Heart right ventricle (tissue), 16 donors: ENCODE data around the gene TPCN1. TPM values are rescaled to one million over a fixed set of nuclear protein-coding genes. Genes with fewer than 3 reads are reported as not detected.

Source experiments
- ATAC-seq, 8 donors: fragments of 200-7000 bp; cut with Tn5 transposase; one replicate each; pipeline ENCODE4 v1.9.1; 2020; ENCODE audit warnings: mild to moderate bottlenecking in 8 of 8, moderate library complexity in 8 of 8, moderate number of reproducible peaks in 1 of 8
- DNase-seq, 2 donors: peaks; one replicate each; pipeline ENCODE4 v3.0.0-alpha.2; 2020
- H3K27ac ChIP-seq, 10 donors: fragments of 200-600 bp; sonication (generic) in 2 of 10; one replicate each; pipeline versions ENCODE4 v1.5.0 to v1.8.0; 2020 to 2022; ENCODE audit warnings: mild to moderate bottlenecking in 3 of 10
- H3K27me3 ChIP-seq, 7 donors: fragments of 200-600 bp; one replicate each; pipeline ENCODE4 v1.8.0; 2021 to 2022; ENCODE audit warnings: mild to moderate bottlenecking in 2 of 7
- H3K36me3 ChIP-seq, 9 donors: fragments of 200-600 bp; sonication (generic) in 1 of 9; one replicate each; pipeline versions ENCODE4 v1.5.0 to v1.8.0; 2020 to 2022; ENCODE audit warnings: mild to moderate bottlenecking in 2 of 9
- H3K4me1 ChIP-seq, 9 donors: fragments of 200-600 bp; sonication (generic) in 1 of 9; one replicate each; pipeline versions ENCODE4 v1.5.0 to v1.8.0; 2020 to 2022; ENCODE audit warnings: mild to moderate bottlenecking in 4 of 9
- H3K4me3 ChIP-seq, 10 donors: fragments of 200-600 bp; sonication (generic) in 2 of 10; one replicate each; pipeline versions ENCODE4 v1.5.0 to v1.8.0; 2020 to 2022; ENCODE audit warnings: mild to moderate bottlenecking in 7 of 10, moderate library complexity in 2 of 10
- H3K9me3 ChIP-seq, 11 donors: fragments of 200-600 bp in 10 of 11; sonication (generic) in 2 of 11; one replicate each; pipeline versions ENCODE4 v1.5.0 to v1.8.0; 2013 to 2022; ENCODE audit warnings: mild to moderate bottlenecking in 2 of 11, control low read depth in 1 of 11, moderate library complexity in 1 of 11
- CTCF ChIP-seq, 9 donors: fragments of 200-600 bp; sonication (generic) in 2 of 9; IDR thresholded peaks; one replicate each; pipeline versions ENCODE4 v1.5.0 to v1.8.0; 2021 to 2022; ENCODE audit warnings: antibody characterized with exemption in 9 of 9, mild to moderate bottlenecking in 5 of 9, moderate library complexity in 1 of 9
- WGBS, 2 donors: extraction: QIAGEN DNeasy Blood & Tissue Kit; methylation state at CpG; one replicate each; pipeline ENCODE4 v1.1.7; 2013; ENCODE audit warnings: inconsistent platforms in 1 of 2; 5-methylcytosine and 5-hydroxymethylcytosine counted together
- intact Hi-C, 10 donors: fragments of 100-400 bp; cut with DNase I; formaldehyde crosslinking; loops; one replicate each; pipeline versions ENCODE4 v1.11.1 to v1.14.2; 2022
- polyA plus RNA-seq, 2 donors: library from polyadenylated mRNA; stranded (reverse); fragments of 200-250 nt; gene quantifications; one replicate each; pipeline ENCODE4 v1.2.3, GENCODE V29; 2013
- total RNA-seq, 10 donors: library from RNA; stranded (reverse); fragmentation: NEBNext Ultra II Directional in 3 of 10; extraction: Animal tissue kit (Norgen Biotek cat#: 25700) in 3 of 10; gene quantifications; one replicate each; pipeline versions ENCODE4 v1.2.1 to v1.2.4, GENCODE V29; 2021 to 2023
- donor health status: Arrhythmogenic right ventricular cardiomyopathy.
- donor health status: ischemic (EF 13 %, LVEDD 7.1; RV severe dilation, severe dysfunction).
- donor health status: healthy with polysubstance abuse.
- donor health status: DM: no; HTN: yes; CAD: no.
- donor health status: DM: no; HTN: no; CAD: no.
- donor health status: ischemic (EF 25% LVEDD 6.9; RV normal size, moderate dysfunction).
- donor health status: ischemic (EF 25% LVEDD 5.7; RV mildly dilated, moderate dysfunction).
- donor health status: healthy.
- donor health status: DM: yes; HTN: yes; CAD: no.
- donor health status: Ischemic cardiomyopathy.
- donor health status: ischemic (EF 35%, LVEDD 5.7; RV mildly dilated, moderate dysfunction).
- donor health status: nonischemic (EF 11% LVEDD 7.7; RV severe dilation, severe dysfunction).
- donor health status: DM: yes; HTN: yes; CAD: no.
- donor health status: PGD.
- donor health status: ischemic (EF 29% LVEDD 5.4; RV normal size, mild dysfunction).
- donor health status: nonischemic (EF 23%, LVEDD 6.1; RV moderate dilation, normal function).

Gene TPCN1
- total and polyA plus RNA-seq, 12 donors: 16.4 to 163 (median 127) TPM

GRCh38 chr12:113287146-113287898 lies 66.1 kb downstream of the TPCN1 start:
- ATAC-seq: peak in 1 of 8 donors; percentile 7
- no peak overlapping the region for H3K4me3 ChIP-seq
- TF ChIP-seq CTCF (IDR thresholded peaks at IDR 0.05): no peak
- 95 to 96% methylated on average over 21 of the region's 21 CpGs for WGBS, 2 donors
- intact Hi-C loops: no loop called here
- DNase-seq: no peak
- H3K27ac ChIP-seq: no peak overlapping the region
- H3K4me1 ChIP-seq: peaks cover 0 to 15% (median 4%) of the 10 kb centered on the region in 9 donors
- no peaks in the 10 kb centered on the region for H3K9me3 ChIP-seq
- peaks cover 0 to 100% (median 92%) of the 10 kb centered on the region in 9 donors for H3K36me3 ChIP-seq
- H3K27me3 ChIP-seq: no peaks in the 10 kb centered on the region

- 95% methylated on average over 19 of the region's 19 CpGs for WGBS, 2 donors
- H3K27ac ChIP-seq: no peak overlapping the region
- TF ChIP-seq CTCF (IDR thresholded peaks at IDR 0.05): no peak
- peaks cover 0 to 100% (median 93%) of the 10 kb centered on the region in 9 donors for H3K36me3 ChIP-seq
- intact Hi-C loops: no loop called here
- ATAC-seq: peak in 1 of 8 donors; percentile 6
- DNase-seq: no peak
- no peak overlapping the region for H3K4me3 ChIP-seq
- peaks cover 0 to 15% (median 4%) of the 10 kb centered on the region in 9 donors for H3K4me1 ChIP-seq
- H3K9me3 ChIP-seq: no peaks in the 10 kb centered on the region
- no peaks in the 10 kb centered on the region for H3K27me3 ChIP-seq
Measured at GRCh38 chr12:113287899-113288282, 66.6 kb downstream of the TPCN1 start.

- Histone ChIP-seq H3K27me3 (no peaks in the 10 kb centered on the region), H3K9me3 (no peaks in the 10 kb centered on the region), H3K27ac (peak overlapping the region in 1 of 10 donors; percentile 33), H3K36me3 (peaks cover 0 to 100% (median 94%) of the 10 kb centered on the region in 9 donors), H3K4me1 (peaks cover 0 to 20% (median 4%) of the 10 kb centered on the region in 9 donors), H3K4me3 (no peak overlapping the region)
- ATAC-seq (no peak), DNase-seq (no peak)
- intact Hi-C loops: no loop called here
- 81 to 83% methylated on average over 2 of the region's 2 CpGs for WGBS, 2 donors
- TF ChIP-seq CTCF (IDR thresholded peaks at IDR 0.05): no peak
Measured at GRCh38 chr12:113289361-113289760, 68.1 kb downstream of the TPCN1 start.

- intact Hi-C loops: no loop called here
- H3K27ac ChIP-seq: no peak overlapping the region
- ATAC-seq (no peak), DNase-seq (no peak)
- peaks cover 0 to 100% (median 92%) of the 10 kb centered on the region in 9 donors for H3K36me3 ChIP-seq
- no peaks in the 10 kb centered on the region for H3K9me3 ChIP-seq
- 93 to 98% methylated on average over 5 of the region's 5 CpGs for WGBS, 2 donors
- no peak for TF ChIP-seq CTCF (IDR thresholded peaks at IDR 0.05)
- H3K4me1 ChIP-seq: peaks cover 0 to 27% (median 4%) of the 10 kb centered on the region in 9 donors
- no peak overlapping the region for H3K4me3 ChIP-seq
- H3K27me3 ChIP-seq: no peaks in the 10 kb centered on the region
Measured at GRCh38 chr12:113290506-113290905, 69.2 kb downstream of the TPCN1 start.
